K562 (cell line): ENCODE measurements around the gene DNAJB12. TPM values are rescaled to one million over a fixed set of nuclear protein-coding genes. Genes with fewer than 3 reads are reported as not detected.

Source experiments
- CEBPB ChIP-seq: fragments of 450-650 bp; IDR thresholded peaks from 2 replicates; pipeline ENCODE4 v1.6.1; 2016; ENCODE audit warnings: missing genetic modification characterization, missing compliant biosample characterization
- HBP1 ChIP-seq: fragments of 450-650 bp; formaldehyde crosslinking; IDR thresholded peaks from 2 replicates; pipeline ENCODE4 v1.4.0; 2022; ENCODE audit warnings: missing genetic modification characterization
- HDAC6 ChIP-seq: IDR thresholded peaks from 2 replicates; pipeline ENCODE4 v1.6.1; 2012; ENCODE audit warnings: low read depth, mild to moderate bottlenecking, control low read depth, inconsistent platforms, low read length, moderate library complexity
- MEF2D ChIP-seq: conservative IDR thresholded peaks from 2 replicates; pipeline ENCODE4 v1.6.1; 2016; ENCODE audit warnings: low read depth, missing genetic modification characterization, missing compliant biosample characterization
- NCOA4 ChIP-seq: fragments of 450-650 bp; IDR thresholded peaks from 2 replicates; pipeline ENCODE4 v1.6.1; 2018; ENCODE audit warnings: mild to moderate bottlenecking; ENCODE audit not compliant: partially characterized antibody
- POLR2H ChIP-seq: IDR thresholded peaks from 2 replicates; pipeline ENCODE4 v1.6.1; 2016; ENCODE audit warnings: missing genetic modification characterization, low read depth, mild to moderate bottlenecking, control low read depth, missing compliant biosample characterization, moderate library complexity
- PRPF4 ChIP-seq: fragments of 200-400 bp; formaldehyde crosslinking; IDR thresholded peaks from one replicate; pipeline ENCODE4 v1.6.1; 2017; ENCODE audit warnings: low read length, low read depth, mild to moderate bottlenecking; ENCODE audit not compliant: insufficient read depth, poor library complexity, severe bottlenecking
- SMC3 ChIP-seq: conservative IDR thresholded peaks from 2 replicates; pipeline ENCODE4 v1.6.1; 2011; ENCODE audit warnings: low read depth, low read length, improper control_type of control experiment; ENCODE audit not compliant: insufficient read depth
- SOX6 ChIP-seq: fragments of 450-650 bp; IDR thresholded peaks from 2 replicates; pipeline ENCODE4 v1.6.1; 2014; ENCODE audit warnings: mild to moderate bottlenecking
- SRSF7 ChIP-seq: fragments of 200-400 bp; formaldehyde crosslinking; optimal IDR thresholded peaks from 2 replicates; pipeline ENCODE3; 2017; ENCODE audit warnings: mild to moderate bottlenecking, low read depth, low read length
- ZFP91 ChIP-seq: sonication (generic); formaldehyde crosslinking; IDR thresholded peaks from 2 replicates; pipeline ENCODE4 v1.8.0; 2022; ENCODE audit warnings: mild to moderate bottlenecking, missing genetic modification reagents
- ZNF263 ChIP-seq: sonication (generic); formaldehyde crosslinking; IDR thresholded peaks from 2 replicates; pipeline ENCODE4 v1.8.0; 2022; ENCODE audit warnings: mild to moderate bottlenecking, missing genetic modification reagents, borderline replicate concordance
- ZNF384 ChIP-seq: IDR thresholded peaks from 2 replicates; pipeline ENCODE4 v1.6.1; 2012; ENCODE audit warnings: low read depth, low read length, improper control_type of control experiment
- ZNF395 ChIP-seq: fragments of 200-800 bp; sonication (Bioruptor generic); IDR thresholded peaks from 2 replicates; pipeline ENCODE4 v1.6.1; 2017; ENCODE audit warnings: missing genetic modification characterization, missing compliant biosample characterization
- ZNF785 ChIP-seq: fragments of 250-450 bp; sonication (Bioruptor Pico); IDR thresholded peaks from 2 replicates; pipeline ENCODE4 v1.4.0; 2020; ENCODE audit warnings: mild to moderate bottlenecking
- polyA plus RNA-seq, 8 experiments: library from polyadenylated mRNA; depleted of rRNA in 4 of 8; stranded (reverse) in 5 of 8; unstranded in 3 of 8; fragments of >200 nt; fragmentation: Nextera tagmentation in 2 of 8; fragmentation: Illumina TruSeq in 1 of 8; extraction: Ambion mirVana in 2 of 8; extraction: Trizol in 1 of 8; gene quantifications; 2 replicates each; pipeline versions ENCODE4 v1.2.1 to v1.2.3, GENCODE V29; 2011 to 2014; ENCODE audit warnings: inconsistent platforms in 1 of 8, missing spikeins in 1 of 8
- total RNA-seq, 7 experiments: library from RNA; depleted of rRNA in 6 of 7; stranded (reverse); fragments of >200 nt in 6 of 7; fragmentation: Illumina TruSeq in 2 of 7; extraction: Trizol in 2 of 7; gene quantifications; 2 replicates each; pipeline versions ENCODE4 v1.2.1 to v1.2.3, GENCODE V29; 2011 to 2021; ENCODE audit warnings: low replicate concordance in 1 of 7
- TF ChIP-seq, protein P1 (sequence below), 2 experiments: fragments of 450-650 bp; IDR thresholded peaks; 2 replicates each; pipeline ENCODE4 v1.6.1; 2018; ENCODE audit warnings: mild to moderate bottlenecking in 2 of 2, low read depth in 1 of 2; ENCODE audit not compliant: partially characterized antibody in 2 of 2
- TF ChIP-seq, protein P2 (sequence below), 2 experiments: fragments of 450-650 bp in 1 of 2; sonication (generic) in 1 of 2; formaldehyde crosslinking in 1 of 2; IDR thresholded peaks in 1 of 2; conservative IDR thresholded peaks in 1 of 2; 2 replicates each; pipeline versions ENCODE4 v1.6.1 to v1.8.1; 2016 to 2023; ENCODE audit warnings: mild to moderate bottlenecking in 2 of 2, moderate library complexity in 2 of 2, inconsistent platforms in 1 of 2, missing genetic modification reagents in 1 of 2

The DNAJB12 gene
- total and polyA plus RNA-seq, 9 of the 15 experiments (the other 6 are each of a cell fraction or from before 2014, with no cell fraction given) = 3.5 to 31.5 (median 20.3) TPM

DNA sequence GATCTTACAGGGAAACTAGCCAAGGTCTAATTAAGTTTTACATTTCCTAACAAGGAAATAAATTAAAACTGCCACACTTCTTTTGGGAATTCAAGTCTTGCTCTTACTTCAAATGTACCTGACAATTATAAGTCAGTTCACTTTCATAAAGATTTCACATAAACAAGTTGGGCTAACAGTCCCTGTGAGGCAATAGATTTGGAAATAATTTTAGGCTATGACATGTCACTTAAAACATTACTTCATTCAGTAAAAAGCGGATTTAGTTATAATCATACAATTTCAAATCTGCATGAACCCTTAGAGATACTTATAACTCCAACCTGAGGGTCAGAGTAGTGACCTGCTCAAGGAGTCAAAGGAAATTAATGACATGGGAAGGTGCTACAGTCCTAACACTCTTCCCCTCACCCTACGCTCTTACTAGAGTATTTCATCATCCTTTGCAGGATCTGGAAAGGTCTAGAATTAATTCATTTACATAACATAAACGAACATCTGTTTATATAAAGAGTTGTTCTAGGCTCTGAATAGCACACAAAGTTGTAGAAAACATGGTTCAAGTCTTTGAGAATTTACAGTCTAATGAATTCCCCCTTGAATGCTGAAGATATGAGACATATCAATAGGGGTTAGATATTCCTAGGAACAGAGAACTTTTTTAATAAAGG, 32.3 kb upstream of the DNAJB12 start (continued):
- no peak for TF ChIP-seq MEF2D (tag)
- no peak for TF ChIP-seq SMC3
- TF ChIP-seq ZNF395 (CRISPR knock-in tag) = peak; percentile 78; the same call in 1 of the 2 replicates
- TF ChIP-seq SRSF7 = no peak
- TF ChIP-seq HDAC6 = no peak
- TF ChIP-seq PRPF4 = no peak
- TF ChIP-seq, protein P1, sequence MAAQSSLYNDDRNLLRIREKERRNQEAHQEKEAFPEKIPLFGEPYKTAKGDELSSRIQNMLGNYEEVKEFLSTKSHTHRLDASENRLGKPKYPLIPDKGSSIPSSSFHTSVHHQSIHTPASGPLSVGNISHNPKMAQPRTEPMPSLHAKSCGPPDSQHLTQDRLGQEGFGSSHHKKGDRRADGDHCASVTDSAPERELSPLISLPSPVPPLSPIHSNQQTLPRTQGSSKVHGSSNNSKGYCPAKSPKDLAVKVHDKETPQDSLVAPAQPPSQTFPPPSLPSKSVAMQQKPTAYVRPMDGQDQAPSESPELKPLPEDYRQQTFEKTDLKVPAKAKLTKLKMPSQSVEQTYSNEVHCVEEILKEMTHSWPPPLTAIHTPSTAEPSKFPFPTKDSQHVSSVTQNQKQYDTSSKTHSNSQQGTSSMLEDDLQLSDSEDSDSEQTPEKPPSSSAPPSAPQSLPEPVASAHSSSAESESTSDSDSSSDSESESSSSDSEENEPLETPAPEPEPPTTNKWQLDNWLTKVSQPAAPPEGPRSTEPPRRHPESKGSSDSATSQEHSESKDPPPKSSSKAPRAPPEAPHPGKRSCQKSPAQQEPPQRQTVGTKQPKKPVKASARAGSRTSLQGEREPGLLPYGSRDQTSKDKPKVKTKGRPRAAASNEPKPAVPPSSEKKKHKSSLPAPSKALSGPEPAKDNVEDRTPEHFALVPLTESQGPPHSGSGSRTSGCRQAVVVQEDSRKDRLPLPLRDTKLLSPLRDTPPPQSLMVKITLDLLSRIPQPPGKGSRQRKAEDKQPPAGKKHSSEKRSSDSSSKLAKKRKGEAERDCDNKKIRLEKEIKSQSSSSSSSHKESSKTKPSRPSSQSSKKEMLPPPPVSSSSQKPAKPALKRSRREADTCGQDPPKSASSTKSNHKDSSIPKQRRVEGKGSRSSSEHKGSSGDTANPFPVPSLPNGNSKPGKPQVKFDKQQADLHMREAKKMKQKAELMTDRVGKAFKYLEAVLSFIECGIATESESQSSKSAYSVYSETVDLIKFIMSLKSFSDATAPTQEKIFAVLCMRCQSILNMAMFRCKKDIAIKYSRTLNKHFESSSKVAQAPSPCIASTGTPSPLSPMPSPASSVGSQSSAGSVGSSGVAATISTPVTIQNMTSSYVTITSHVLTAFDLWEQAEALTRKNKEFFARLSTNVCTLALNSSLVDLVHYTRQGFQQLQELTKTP (IDR thresholded peaks at IDR 0.05; ENCODE audit: low read depth in 1 of 2, partially characterized antibody in 2 of 2) = peak in 1 of 2 experiments; percentile 18
- TF ChIP-seq SOX6 = peak; percentile 61; the same call in 1 of the 2 replicates
- no peak; the same call in 1 of the 2 replicates for TF ChIP-seq CEBPB (tag)
- TF ChIP-seq HBP1 = no peak
- TF ChIP-seq, protein P2, sequence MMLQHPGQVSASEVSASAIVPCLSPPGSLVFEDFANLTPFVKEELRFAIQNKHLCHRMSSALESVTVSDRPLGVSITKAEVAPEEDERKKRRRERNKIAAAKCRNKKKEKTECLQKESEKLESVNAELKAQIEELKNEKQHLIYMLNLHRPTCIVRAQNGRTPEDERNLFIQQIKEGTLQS (IDR thresholded peaks at IDR 0.05) = peak; percentile 96
- TF ChIP-seq, protein P2 (CRISPR knock-in tag; conservative IDR thresholded peaks at IDR 0.05) = no peak
- no peak for TF ChIP-seq ZNF384
- peak; percentile 82 for TF ChIP-seq POLR2H
- TF ChIP-seq ZNF785 (CRISPR knock-in tag) = no peak
- no peak for TF ChIP-seq ZFP91 (CRISPR knock-in tag)
- TF ChIP-seq ZNF263 (CRISPR knock-in tag) = no peak
- no peak for TF ChIP-seq NCOA4
